ENCODE measurements around the gene CSDE1. TPM values are rescaled to one million over a fixed set of nuclear protein-coding genes. Genes with fewer than 3 reads are reported as not detected.
"Not testable (repeated sequence)": the region's sequence is repeated elsewhere in the genome, so short reads cannot be mapped to it uniquely, and the experiment has no call there.

Gene CSDE1
- total and polyA plus RNA-seq, 5 experiments from 2014 or later = 354 to 610 (median 411) TPM

GRCh38 chr1:114770989-114771388, 13.2 kb upstream of the CSDE1 start:
- H3K4me3 Mint-ChIP-seq = no peak overlapping the region
- POLR2A ChIA-PET = no interaction called here
- ATAC-seq (no peak), DNase-seq (no peak)
- H3K27ac Mint-ChIP-seq = no peak overlapping the region
- no peaks in the 10 kb centered on the region for H3K9me3 Mint-ChIP-seq
- peaks cover 0 to 1% (median 0%) of the 10 kb centered on the region in 4 donors for H3K4me1 Mint-ChIP-seq
- peaks cover 0 to 72% (median 9%) of the 10 kb centered on the region in 3 donors for H3K36me3 Mint-ChIP-seq
- no peaks in the 10 kb centered on the region for H3K27me3 Mint-ChIP-seq

- Mint-ChIP-seq H3K27me3 (no peaks in the 10 kb centered on the region), H3K9me3 (peaks cover 0 to 6% (median 0%) of the 10 kb centered on the region in 9 donors), H3K36me3 (peaks cover 0 to 18% (median 2%) of the 10 kb centered on the region in 3 donors), H3K27ac (peak overlapping the region in 1 of 10 donors; percentile 27), H3K4me1 (no peaks in the 10 kb centered on the region), H3K4me3 (no peak overlapping the region)
- ATAC-seq = no peak
- POLR2A ChIA-PET = interaction anchor here (0.6 to 1.1 kb wide), 2 partner anchors 7 to 1728 kb away, joined by 3 to 6 read pairs; partner anchors contain the start of gene CSDE1
- DNase-seq = no peak
These were observed 6.9 kb upstream of the CSDE1 start for GRCh38 chr1:114764689-114765088.

DNA sequence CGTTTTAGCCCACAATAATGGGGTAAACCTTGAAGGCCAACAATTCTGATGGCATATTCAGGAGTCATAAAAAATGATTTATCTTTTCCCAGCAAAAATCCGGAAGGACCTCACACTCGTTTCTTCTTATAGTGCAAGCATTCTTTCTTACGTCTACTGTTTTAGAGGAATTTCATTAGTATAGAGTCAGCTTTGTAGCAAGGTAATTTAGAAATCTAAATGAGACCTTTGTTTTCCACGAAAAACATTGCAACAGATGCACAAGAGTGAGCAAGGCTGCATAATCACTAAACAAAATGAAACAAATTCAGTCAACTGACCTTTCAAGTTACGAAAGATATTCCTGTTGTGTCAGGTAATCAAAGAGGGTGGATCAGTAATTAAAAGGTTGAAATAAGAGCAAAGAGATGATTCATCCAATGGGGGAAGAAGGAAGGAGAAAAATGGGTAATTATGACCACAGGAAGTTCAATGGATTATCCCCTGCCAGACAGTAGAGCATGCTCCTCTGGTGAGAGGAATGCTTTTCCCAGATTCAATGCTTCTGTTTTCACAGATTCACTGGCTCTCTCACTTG, 560 bp upstream of the CSDE1 start:
- H3K4me1 Mint-ChIP-seq = peaks cover 26 to 53% (median 49%) of the 10 kb centered on the region in 4 donors
- POLR2A ChIA-PET = interaction anchor here (0.9 to 2.1 kb wide), 9 partner anchors 16 to 248 kb away, joined by 3 to 20 read pairs (median 5); partner anchors contain the start of genes BCAS2, DENND2C, NRAS and SIKE1

GRCh38 chr1:114756949-114757454, 782 bp downstream of the CSDE1 start:
- Mint-ChIP-seq H3K27me3 (peaks cover 0 to 1% (median 0%) of the 10 kb centered on the region in 5 donors), H3K4me3 (peak overlapping the region; percentile 98 to 100 (median 99)), H3K4me1 (peaks cover 34 to 66% (median 61%) of the 10 kb centered on the region in 4 donors), H3K36me3 (peaks cover 0 to 16% (median 2%) of the 10 kb centered on the region in 3 donors), H3K27ac (peak overlapping the region; percentile 99 to 100 (median 100)), H3K9me3 (peaks cover 0 to 8% (median 0%) of the 10 kb centered on the region in 9 donors)
- POLR2A ChIA-PET = interaction anchor here (0.7 to 2.1 kb wide), 15 partner anchors 8 to 306 kb away, joined by 3 to 20 read pairs (median 4); partner anchors contain the start of genes BCAS2, DENND2C, NRAS and SIKE1
- ATAC-seq = no peak
- DNase-seq = peak in 2 of 10 donors; percentile 8 to 10

More for the DNA sequence above, 560 bp upstream of the CSDE1 start:
- Mint-ChIP-seq H3K4me3 (peak overlapping the region; percentile 98 to 100 (median 99)), H3K27me3 (peaks cover 0 to 1% (median 0%) of the 10 kb centered on the region in 5 donors), H3K27ac (peak overlapping the region; percentile 99 to 100 (median 100)), H3K9me3 (peaks cover 0 to 12% (median 0%) of the 10 kb centered on the region in 9 donors), H3K36me3 (peaks cover 0 to 12% (median 2%) of the 10 kb centered on the region in 3 donors)
- DNase-seq = no peak
- no peak for ATAC-seq

DNA sequence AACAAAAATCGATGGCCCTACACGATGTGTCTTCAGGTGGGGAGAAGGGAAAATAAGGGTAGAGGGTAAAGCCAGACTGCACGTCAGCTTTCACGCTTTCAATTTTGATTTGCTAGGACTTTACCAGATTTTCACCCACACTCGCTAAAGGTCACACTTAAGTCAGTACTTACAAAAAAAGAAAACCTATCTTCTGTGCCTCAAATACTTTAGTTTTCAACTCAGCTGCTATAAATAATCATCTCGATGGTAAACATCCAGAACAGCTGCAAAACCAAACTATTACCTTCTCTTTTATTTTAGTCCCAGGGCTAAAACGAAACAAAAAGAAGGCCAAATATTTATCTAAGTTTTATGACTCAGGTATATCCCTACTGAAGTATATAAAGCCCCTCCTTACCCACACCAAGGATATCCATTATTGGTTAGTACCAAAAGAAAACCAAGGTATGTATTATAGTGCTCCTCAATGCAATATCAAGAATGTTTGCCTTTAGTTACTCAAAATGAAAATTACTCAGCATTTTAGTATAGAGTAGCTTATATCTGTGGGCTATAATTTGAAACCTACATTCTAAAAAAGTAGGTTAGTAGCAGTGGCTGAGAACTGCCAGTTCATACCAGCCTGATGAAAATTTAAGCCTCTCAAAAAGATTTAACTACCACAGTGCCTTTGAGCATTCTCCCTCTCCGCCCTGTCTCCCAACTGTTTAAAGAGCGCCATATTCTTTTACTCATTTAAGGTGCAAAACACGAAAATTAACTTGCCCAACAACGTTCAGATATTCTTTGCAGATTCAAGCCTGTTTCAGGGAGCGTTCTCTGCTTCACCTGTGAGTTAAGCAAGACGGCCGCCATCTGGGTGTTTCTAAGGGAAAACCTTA, 1.5 kb downstream of the CSDE1 start:
- POLR2A ChIA-PET = interaction anchor here (0.6 to 2.1 kb wide), 6 partner anchors 12 to 175 kb away, joined by 3 to 20 read pairs (median 5); partner anchors contain the start of genes BCAS2, NRAS and SIKE1
- Mint-ChIP-seq H3K27me3 (peaks cover 0 to 1% (median 0%) of the 10 kb centered on the region in 5 donors), H3K27ac (peak overlapping the region; percentile 99 to 100 (median 100)), H3K9me3 (peaks cover 0 to 8% (median 0%) of the 10 kb centered on the region in 9 donors), H3K36me3 (peaks cover 0 to 16% (median 2%) of the 10 kb centered on the region in 3 donors), H3K4me3 (peak overlapping the region; percentile 98 to 100 (median 99)), H3K4me1 (peaks cover 41 to 74% (median 68%) of the 10 kb centered on the region in 4 donors)
- DNase-seq = peak in 1 of 10 donors; percentile 27
- no peak for ATAC-seq

DNA sequence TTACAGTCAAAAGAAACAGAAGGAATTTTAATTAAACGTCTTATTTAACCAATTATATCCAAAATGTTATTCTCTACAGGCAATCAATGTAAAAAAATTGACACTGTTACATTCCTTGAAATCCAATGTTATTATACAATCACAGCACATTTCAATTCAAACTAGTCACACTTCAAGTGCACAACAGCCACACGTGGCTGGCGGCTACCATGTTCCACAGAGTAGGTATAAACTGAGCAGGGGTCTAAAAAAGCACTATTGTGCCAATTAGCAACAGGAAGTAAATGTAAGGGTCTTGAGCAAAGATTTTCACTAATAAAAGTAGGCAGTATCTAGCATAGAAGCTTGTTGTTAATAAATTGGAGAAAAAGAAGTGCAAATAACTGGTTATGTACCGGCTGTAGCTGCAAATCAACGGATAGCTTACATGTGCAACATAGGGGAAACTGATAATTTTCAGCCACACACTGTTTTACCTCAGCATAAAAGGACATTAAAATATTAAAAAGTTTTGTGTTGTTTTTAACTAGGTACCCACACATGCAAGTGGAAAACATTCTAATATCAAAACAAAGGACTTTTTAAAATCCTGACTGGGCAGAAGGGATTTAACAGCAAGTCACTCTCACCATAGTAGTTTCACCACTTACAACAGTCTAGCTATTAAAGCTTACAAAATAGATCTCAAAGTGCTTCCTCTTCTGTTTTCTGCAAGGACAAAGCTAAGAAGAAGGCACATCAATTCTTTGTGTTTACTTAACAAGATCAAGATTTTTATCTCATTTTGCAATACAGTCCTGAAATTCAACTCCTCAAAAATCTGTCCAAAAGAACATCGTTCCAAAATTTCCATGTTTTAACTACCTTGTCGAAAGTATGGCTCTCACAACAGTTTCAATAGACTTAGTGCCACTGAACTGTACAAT, 2.5 kb downstream of the CSDE1 start:
- DNase-seq (no peak), ATAC-seq (no peak)
- H3K4me3 Mint-ChIP-seq = peak overlapping the region; percentile 98 to 100 (median 99)
- H3K9me3 Mint-ChIP-seq = peaks cover 0 to 8% (median 0%) of the 10 kb centered on the region in 9 donors
- peaks cover 0 to 23% (median 2%) of the 10 kb centered on the region in 3 donors for H3K36me3 Mint-ChIP-seq
- peak overlapping the region; percentile 99 to 100 (median 100) for H3K27ac Mint-ChIP-seq
- peaks cover 47 to 84% (median 78%) of the 10 kb centered on the region in 4 donors for H3K4me1 Mint-ChIP-seq
- POLR2A ChIA-PET = interaction anchor here (0.6 to 1.2 kb wide), 3 partner anchors 10 to 39 kb away, joined by 3 read pairs; no protein-coding TSS in a partner anchor
- H3K27me3 Mint-ChIP-seq = peaks cover 0 to 1% (median 0%) of the 10 kb centered on the region in 5 donors

DNA sequence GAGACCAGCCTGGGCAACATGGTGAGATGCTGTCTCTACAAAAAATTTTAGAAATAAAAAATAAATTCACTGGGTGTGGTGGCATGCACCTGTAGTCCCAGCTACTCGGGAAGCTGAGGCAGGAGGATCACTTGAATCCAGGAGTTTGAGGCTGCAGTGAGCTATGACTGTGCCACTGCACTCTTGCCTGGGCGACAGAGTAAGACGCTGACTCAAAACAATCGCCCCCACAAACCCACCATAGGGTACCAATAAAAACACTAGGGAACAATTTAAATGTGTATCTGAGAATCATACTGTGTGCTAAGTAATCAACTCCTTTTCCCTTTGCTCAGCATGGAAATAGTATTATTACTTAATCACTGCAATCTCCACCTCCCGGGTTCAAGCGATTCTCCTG, 4.1 kb downstream of the CSDE1 start:
- H3K27ac Mint-ChIP-seq = peak overlapping the region in 9 of 10 donors; percentile 75 to 100 (median 90)
- H3K27me3 Mint-ChIP-seq, H3K9me3 Mint-ChIP-seq, DNase-seq, ATAC-seq, POLR2A ChIA-PET: not testable (repeated sequence)
- peaks cover under 1 to 39% (median 9%) of the 10 kb centered on the region in 3 donors for H3K36me3 Mint-ChIP-seq
- peaks cover 58 to 98% (median 92%) of the 10 kb centered on the region in 4 donors for H3K4me1 Mint-ChIP-seq
- peak overlapping the region; percentile 66 to 100 (median 99) for H3K4me3 Mint-ChIP-seq

- Mint-ChIP-seq H3K27me3 (no peaks in the 10 kb centered on the region), H3K27ac (peak overlapping the region in 4 of 10 donors; percentile 8 to 87 (median 39)), H3K4me3 (peak overlapping the region in 9 of 10 donors; percentile 13 to 100 (median 66)), H3K9me3 (peaks cover 0 to 2% (median 0%) of the 10 kb centered on the region in 9 donors), H3K4me1 (peaks cover 61 to 98% (median 92%) of the 10 kb centered on the region in 4 donors), H3K36me3 (peaks cover 6 to 44% (median 14%) of the 10 kb centered on the region in 3 donors)
- ATAC-seq (no peak), DNase-seq (no peak)
- POLR2A ChIA-PET = no interaction called here
These were observed 4.6 kb downstream of the CSDE1 start for GRCh38 chr1:114753143-114753542.

DNA sequence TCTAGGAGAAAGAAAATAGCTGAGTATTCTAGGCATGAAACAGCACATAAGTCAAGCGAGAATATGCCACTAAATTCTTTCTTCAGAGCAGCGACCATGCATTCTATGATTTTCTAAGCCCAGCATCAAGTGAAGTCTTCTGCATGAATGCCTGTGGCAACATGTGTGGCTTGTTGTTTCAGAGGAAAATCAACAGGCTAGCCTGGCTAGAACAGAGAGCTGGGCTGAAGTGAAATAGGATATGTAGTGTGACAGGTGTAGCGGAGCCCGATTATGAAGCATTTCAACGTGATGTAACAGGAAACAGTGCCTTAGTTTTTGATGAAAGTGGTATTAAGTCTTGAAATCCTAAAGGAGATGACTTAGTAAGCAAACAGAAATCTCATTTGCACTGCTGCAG, 7.0 kb downstream of the CSDE1 start:
- Mint-ChIP-seq H3K27ac (peak overlapping the region in 4 of 10 donors; percentile 22 to 88 (median 76)), H3K4me3 (peak overlapping the region; percentile 31 to 100 (median 64)), H3K4me1 (peaks cover 57 to 96% (median 92%) of the 10 kb centered on the region in 4 donors), H3K27me3 (no peaks in the 10 kb centered on the region), H3K9me3 (no peaks in the 10 kb centered on the region), H3K36me3 (peaks cover 6 to 60% (median 22%) of the 10 kb centered on the region in 3 donors)
- POLR2A ChIA-PET = no interaction called here
- DNase-seq (no peak), ATAC-seq (no peak)

DNA sequence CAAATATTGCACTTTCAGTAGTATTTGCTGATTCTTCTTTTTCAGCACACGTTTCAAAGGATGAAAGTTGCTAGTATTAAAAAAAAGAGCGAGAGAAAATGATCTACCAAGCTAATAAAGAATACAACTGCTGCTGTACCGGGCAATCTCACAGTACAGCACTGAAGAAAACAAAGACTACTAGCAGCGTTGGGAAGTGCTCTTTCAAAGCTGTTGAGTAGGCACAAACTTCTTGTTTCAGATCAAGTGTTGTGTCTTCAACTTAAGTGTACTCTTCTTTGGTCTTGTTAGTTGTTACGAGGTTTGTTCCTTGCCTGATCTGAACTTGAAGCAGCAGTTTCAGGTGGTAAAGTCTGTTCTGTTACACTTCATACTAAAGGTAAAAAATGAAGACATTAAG, 7.9 kb downstream of the CSDE1 start:
- Mint-ChIP-seq H3K9me3 (no peaks in the 10 kb centered on the region), H3K27me3 (no peaks in the 10 kb centered on the region), H3K4me1 (peaks cover 56 to 96% (median 88%) of the 10 kb centered on the region in 4 donors), H3K4me3 (peak overlapping the region in 8 of 10 donors; percentile 5 to 100 (median 64)), H3K27ac (peak overlapping the region in 4 of 10 donors; percentile 15 to 85 (median 21)), H3K36me3 (peaks cover 6 to 68% (median 20%) of the 10 kb centered on the region in 3 donors)
- POLR2A ChIA-PET = interaction anchor here (0.7 to 1.4 kb wide), 2 partner anchors 8 to 168 kb away, joined by 3 to 5 read pairs; partner anchors contain the start of gene CSDE1
- DNase-seq = no peak
- no peak for ATAC-seq

Data from naive thymus-derived CD8-positive, alpha-beta T cell (primary cell).